HG02973 (cell line): ENCODE measurements around the gene USH1C.

Experiments used
- ATAC-seq: cut with Tn5 transposase; IDR thresholded peaks from one replicate; pipeline ENCODE4 v1.9.1; 2021; ENCODE audit warnings: moderate library complexity; ENCODE audit not compliant: unreplicated experiment

The USH1C gene

GRCh38 chr11:17443926-17444690 is 100.1 kb downstream of the USH1C start:
- no peak for ATAC-seq
